Stimulated activated CD4-positive, alpha-beta T cell treated with anti-CD3 and anti-CD28 coated beads, Interleukin-4, amount 100 ng/mL, for 24 hours (primary cell): Measurements from ENCODE around the gene ADD2.
"Not testable (repeated sequence)": the region's sequence is repeated elsewhere in the genome, so short reads cannot be mapped to it uniquely, and the experiment has no call there.

ENCODE experiments used
- DNase-seq: peaks from one replicate; pipeline ENCODE4 v3.0.0-alpha.2; 2020

The ADD2 gene

DNA sequence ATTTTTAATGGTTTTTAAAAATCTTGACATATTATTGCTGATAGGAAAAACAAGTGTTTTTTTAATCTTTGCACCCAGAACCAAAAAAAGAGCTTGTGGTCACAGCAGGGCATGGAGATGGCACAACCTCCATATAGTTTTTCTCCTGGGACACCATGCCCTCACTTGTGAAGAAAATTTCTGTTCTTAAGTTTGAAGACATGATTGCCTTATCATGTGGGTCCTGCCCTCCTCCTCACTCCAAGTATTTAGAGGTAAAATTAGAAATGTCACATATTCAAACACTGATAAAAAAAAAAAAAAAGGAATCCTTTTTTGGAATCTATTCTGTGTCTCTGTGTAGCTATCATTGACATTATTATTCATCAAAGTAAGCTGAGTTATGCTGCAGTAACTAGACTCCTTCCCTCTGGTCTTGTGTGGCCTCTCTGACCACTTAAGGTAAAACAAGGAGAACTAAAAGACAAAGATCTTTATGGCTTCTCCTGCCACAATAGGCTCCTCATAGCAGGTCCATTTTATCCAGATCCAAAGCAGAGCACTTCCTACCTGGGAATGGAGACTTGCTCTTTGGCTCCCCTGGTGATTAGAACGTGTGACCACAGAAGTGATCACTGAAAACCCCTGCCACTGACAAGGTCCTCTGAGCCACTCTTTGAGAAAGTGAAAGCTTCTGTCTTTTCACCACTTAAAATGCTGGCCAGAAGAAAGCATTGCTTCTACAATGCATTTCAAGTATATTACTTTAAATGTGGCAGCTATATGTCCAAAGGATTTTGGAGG, 19.8 kb downstream of the ADD2 start:
- DNase-seq, result no peak

DNA sequence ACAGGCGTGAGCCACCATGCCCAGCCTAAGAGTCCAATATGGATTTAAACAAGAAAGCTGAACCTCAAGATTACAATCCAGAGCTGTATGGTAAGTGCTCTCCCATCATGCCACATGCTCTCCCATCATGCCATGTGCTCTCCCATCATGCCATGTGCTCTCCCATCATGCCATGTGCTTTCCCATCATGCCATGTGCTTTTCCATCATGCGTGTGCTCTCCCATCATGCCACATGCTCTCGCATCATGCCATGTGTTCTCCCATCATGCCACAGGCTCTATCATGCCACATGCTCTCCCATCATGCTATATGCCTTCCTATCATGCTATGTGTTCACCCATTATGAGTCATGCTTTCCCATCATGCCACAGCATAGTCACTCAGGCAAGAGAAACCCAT, 20.7 kb downstream of the ADD2 start:
- DNase-seq, result no peak

DNA sequence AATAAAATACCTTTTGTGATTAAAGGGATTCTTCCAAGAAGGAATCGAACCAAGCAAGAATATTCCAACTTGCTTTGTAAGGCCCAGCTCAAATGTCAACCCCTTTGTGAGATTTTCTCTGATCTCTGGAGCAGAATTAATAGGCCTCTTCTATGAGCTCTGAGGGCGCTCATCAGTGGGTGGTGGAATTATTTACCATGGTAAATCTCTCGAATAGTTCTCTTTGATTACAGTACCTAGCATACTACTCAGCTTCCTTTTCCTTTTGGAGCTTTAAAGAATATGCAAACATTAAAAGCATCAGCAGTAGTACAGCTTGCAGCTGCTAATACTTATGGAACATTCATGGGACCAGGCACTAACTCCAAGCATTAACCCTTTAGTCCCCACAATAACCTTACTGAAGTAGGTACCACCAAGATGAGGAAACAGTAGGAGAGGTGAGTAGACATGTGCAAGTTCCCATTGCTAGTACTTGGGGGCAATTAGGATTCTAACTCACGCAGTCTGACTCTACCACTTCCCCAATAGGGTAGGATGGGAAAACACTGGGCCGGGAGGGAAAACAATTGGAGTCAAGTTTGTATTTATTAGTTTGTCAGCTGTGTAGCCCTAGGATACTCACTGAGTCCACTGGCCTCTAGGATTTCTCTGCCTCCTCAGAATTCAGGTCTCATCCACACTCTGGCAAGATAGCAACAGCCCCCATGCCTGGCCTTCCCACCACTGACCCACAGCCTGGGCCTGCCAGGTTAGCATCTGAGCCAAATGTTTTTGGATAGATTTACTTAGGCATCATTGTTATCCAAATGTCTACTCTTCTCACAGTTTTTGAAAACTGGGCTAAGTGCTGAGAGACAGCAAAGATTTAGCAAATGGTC, 21.7 kb downstream of the ADD2 start:
- no peak for DNase-seq

DNA sequence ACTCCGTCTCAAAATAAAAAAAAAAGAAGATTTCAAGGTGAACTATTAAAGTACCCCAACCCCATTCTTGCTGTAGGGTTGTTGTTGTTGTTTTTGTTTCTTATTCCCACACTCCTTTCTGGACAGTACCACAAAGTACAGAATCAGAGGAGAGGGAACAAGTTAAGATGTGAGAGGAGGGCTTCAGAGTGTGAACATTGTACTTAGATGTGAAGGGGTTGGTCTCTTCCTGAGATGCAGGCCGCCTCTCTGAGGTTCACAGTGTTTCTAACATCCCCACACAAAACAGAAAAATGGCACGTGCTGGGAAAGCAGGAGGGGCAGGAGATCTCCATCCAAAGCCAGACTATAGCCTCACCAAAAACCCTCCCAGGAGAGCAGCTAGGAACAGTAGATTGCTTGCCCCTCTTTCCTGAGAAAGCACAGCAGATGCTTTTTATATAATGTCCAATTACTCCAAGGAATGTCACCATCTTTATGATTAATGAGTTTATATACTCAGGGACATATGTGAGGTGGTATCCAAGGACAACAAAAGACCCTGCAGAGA, 22.6 kb downstream of the ADD2 start:
- no peak for DNase-seq

DNA sequence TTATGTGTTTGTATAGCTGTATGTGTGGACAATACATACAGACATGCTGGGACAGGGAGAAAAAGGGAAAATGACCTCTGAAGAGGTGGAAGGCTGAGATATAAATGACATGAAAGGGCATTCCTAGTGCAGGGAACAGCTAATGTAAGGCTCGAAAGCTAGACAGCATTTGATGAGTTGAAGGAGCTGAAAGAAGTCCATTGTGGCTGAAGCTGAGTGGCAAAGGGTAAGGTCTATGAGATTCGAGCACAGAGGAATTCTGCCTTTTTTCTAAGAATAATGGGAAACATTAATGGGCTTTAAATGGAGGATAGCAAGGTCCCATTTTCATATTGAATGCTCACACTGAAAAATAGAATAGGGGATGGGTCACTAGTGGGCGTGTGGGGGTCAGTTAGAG, 23.6 kb downstream of the ADD2 start:
- no peak for DNase-seq

DNA sequence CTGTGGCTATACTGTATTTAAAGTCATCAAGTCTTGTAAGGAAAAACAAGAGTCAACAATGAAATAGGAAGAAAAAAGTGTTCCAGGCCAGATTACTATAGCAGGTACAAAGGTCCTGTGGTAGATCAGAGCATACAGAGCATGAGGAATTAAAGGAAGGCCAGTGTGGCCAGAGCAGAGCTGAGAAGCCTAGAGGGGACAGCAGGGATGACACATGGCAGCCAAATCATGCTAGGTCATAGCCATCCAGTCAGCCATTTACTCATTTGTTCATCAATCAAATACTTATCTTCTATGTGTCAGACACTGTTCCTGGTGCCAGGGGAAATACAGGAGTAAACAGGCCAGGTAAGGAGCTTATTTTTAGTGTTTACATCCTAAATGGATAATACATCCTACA, 24.3 kb downstream of the ADD2 start:
- no peak for DNase-seq

DNA sequence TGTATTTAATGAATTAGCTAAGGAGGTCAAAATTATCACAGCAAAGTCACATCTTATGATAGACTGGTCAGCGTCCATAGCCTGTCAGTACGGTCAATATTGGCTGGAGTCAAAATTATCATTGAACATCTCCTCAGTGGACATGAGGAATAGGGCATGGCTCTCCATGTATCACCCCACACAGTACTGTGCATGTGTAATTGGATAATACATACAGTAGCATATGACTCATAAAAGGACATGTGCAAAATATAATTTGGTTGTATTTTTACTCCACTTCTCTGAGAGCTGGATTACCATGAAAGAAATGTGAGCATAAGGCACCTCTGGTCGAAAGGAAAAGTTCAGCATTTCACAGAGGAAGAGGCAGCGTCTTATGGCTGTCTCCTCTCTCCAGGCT, 24.9 kb downstream of the ADD2 start:
- DNase-seq, result no peak

DNA sequence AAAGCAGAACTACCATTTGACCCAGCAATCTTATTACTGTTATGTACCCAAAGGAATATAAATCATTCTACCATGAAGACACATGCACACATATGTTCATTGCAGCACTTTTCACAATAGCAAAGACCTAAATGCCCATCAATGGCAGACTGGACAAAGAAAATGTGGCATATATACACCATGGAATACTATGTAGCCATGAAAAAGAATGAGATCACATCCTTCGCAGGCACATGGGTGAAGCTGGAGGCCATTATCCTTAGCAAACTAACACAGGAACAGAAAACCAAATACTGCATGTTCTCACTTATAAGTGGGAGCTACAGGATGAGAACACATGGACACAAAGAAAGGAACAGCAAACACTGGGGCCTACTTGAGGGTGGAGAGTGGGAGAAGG, 28.5 kb downstream of the ADD2 start:
- not testable (repeated sequence) for DNase-seq

DNA sequence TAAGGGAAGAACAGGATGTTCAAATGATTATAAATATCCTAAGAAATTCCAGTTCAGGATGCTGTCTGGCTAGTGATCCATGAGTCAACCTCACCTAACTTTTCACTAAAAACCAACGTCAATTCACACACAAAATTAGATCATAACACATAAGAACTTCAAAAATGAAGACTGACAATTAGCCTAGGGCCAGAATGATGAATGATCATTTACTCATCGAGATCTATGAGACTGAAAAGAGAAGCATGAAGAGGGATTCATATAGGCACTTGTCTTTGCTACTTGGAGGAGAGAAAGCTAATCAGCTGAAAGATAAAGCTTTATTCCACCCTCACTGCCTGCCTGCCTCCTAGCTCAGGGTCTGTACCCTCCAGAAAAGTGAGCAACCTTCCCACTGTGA, 29.8 kb downstream of the ADD2 start:
- no peak for DNase-seq

DNA sequence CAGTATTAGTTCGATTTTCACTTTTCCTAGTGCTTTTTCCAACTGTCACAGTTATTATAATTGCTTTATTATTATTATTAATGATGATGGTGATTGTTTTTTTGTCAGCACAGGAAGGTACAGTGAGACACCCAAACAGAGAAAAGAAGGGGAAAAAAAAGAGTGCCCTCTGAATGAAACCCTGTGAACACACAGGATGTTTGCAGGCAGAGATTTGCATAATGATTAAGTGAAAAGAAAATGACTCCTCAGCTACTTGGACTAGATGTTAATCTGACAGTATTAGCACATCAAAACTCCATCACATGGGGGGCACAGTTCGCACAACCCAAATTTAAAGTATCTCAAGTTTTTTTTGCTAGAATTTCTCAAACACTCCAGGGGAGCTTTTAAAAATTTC, 32.9 kb downstream of the ADD2 start:
- no peak for DNase-seq

DNA sequence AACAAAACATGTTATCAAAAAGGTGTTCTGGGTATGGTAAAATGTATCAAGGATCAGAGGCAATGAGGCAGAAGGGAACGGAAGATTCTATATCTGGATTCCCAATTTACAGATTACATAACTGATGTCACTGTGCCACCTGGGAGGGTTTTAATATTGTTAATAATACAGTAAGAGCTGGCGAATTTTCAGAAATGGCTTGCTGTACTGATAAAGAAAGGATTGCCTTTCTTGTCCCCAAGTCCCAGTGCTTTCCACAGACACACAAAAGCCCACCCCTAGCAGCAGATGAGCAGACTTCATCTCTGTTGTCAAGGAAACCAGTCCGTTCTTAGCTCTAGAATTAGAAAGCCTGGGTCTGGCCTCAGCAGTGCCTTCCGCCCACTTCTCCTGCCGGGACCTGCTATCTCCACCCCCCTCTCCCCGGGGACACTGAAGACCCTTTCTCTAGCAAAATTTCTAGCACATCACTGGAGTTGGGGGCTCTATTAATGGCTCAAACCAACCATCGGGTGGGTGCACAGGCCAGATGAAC, 34.3 kb downstream of the ADD2 start:
- DNase-seq, result no peak

DNA sequence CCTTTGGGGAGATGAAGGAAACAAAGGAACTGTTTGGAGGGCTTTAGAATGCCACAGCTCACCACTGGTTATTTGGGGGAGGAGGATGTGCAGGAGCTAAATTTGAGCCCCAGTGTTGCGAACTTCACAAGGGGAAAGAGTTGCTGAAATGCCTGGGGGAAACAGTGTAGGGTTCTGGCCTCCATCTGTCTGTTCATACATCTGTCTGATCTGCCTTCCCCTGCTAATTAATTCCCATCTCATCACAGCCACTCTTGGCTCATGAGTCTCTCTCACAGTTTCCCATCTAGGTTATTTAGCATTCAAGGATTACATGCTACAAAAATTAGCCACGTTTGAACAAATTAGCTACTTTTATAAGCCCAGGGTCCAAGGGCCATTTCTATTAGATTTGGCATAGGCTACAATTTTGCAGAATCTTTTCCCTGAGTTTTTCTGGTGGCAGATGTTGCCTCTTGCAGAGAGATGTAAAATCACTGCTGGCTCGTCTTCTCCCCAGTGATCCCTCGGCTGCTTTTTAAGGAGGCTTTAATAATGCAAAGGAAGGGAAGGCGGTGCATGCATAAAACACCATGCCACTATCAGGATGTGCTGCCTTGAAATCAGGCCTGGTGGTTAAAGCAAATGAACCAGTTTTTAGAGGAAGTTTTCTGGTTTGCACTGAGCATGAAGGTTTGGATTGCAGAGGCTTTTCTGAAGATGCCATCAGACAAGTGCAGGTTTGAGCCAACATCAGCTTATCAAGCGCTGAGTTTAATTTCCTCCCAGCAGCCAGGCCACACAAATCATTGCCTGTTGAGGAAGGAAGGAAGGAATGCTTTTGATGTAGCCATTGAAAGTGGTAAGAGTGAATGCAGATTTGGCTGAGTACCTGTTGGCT, 35.0 kb downstream of the ADD2 start:
- DNase-seq, result no peak

DNA sequence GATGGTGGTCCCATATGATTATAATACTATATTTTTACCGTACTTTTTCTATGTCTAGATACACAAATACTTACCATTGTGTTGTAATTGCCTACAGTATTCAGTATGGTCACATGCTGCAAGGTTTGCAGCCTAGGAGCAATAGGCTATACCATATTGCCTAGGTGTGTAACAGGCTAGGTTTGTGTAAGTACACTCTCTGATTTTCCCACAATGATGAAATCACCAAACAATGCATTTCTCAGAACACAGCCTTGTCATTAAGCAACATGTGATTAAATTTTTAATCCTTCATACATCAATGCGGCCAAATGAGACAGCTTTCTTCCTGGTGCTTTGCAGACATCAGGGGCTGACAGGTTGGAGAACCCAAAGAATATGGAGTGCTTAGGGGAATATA, 37.3 kb downstream of the ADD2 start:
- DNase-seq, result no peak

DNA sequence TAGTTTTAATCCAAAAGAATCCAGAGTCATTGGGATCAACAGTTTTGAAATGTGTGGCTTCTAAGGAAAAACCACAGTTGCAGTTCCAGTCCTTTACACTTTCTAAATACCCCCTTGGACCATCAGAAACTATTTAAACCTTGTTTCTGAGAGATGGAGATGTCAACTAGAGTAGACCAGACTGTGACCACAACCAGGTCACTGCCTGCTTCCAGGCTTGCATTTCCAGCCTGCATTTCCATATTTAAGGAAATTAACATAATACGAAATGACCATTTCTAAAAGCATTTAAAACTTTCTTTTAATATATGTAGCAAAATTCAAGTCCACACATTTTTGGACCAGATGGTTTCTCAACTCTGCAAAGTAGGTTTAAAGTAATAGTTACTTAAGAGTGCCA, 38.4 kb downstream of the ADD2 start:
- DNase-seq, result no peak

DNA sequence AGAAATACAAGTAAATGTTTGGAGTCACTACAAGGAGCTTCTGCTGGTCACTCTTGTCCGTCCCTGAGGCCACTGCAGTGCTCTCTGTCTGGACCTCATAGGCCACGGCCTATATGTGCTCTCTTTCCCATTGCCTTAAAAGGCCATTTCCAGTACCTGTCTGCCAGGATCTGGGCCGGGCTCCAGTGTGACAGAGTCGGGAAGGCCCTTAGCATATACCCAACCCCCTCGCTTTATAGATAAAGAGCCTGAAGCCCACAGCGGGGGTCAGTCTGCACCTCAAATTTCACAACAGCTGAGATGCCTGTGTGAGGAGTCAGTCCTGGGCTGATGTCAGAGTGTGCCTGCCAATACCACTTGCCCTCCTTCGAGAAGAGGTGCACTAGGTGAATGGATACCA, 39.9 kb downstream of the ADD2 start:
- DNase-seq, result no peak

DNA sequence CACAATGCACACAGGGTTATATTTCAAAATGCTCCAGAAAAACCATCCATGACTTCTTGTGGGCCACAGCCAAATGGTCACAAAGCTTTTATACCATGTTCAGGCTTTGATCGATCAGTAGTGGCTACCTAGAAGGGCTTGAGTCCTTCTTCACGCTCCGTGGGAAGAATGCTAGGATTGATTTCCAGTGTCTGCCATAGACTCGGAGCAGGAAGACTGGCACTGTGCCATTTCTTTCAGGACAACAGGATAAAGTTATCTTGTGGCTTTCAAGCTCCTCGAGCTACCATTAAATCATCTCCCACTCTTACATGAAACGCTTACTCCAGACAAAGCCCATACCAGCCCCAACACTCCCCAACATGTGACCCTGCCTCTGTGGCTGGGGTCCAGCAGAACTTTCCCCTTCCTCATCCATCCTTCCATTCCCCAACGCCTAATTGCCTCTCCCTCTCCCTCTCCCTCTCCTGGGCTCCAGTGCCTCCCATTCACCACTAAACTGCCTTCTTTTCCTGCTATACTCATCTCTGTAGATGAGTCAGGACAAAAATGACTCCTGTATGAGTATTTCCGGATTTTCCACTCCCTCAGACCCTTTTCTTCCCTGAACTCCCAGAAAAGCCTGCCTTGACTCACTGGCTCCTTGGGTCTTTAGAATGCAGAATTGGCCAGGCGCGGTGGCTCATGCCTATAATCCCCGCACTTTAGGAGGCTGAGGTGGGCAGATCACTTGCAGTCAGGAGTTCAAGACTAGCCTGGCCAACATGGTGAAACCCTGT, 40.9 kb downstream of the ADD2 start:
- DNase-seq, result no peak

DNA sequence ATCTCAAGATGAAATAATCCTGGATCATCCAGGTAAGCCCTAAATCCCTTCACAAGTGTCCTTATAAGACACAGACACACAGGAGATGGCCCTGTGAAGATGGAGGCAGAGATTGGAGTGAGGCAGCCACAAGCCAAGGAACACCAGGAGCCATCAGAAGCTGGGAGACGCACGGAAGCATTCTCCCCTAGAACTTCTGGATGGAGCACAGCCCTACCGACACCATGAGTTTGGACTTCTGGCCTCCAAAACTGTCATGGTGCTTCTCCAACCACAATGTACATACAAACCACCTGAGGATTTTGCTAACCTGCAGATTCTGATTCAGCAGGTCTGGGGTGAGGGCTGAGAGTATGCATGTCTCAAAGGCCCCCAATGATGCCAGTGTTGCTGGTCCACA, 42.5 kb downstream of the ADD2 start:
- DNase-seq, result no peak

DNA sequence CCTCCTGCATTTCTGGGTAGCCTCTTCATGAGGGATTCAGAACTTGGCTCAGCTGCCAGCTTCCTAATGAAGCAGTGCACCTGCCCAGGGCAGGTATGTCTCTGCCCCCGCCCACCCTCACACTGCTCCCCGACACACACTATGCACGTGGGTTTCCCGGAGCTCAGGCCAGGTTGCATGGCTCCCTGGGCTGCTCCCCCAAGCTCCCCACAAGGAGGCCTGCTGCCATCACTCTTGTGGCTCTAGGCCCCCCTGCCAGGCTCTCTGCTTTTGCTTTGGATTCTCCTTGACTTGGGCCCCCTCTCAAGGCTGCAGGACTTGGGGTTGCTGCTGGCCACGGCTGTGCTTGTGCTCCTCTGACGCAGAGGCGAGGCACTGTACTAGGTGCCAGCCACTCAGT, 43.6 kb downstream of the ADD2 start:
- no peak for DNase-seq

DNA sequence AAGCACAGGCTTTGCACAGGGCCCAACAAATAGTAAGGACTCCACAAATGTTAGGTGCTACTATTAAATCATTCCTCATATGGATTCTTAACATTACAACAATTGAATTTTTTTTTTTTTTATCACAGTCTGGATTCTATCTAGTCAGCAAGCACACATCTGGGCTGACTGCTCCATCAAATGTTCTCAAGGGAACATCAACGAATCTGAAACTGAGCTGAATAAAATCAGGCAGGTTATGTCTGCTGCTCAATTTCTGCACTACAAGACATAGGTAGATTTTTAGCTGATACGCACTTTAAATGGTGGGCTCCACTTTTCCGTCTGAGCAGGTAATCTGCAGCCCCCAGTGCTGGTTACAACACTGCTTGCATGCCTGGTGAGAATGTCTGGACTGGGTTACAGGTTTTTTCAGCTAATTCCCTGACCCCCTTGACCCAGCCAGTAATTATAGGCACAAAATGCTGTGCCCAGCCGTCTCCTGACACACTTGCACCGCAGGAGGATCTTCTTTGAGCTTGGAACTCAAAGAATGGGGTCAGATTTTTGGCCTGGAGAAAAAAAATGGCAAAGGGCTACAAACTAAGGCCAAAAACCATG, 44.6 kb downstream of the ADD2 start:
- DNase-seq, result no peak

DNA sequence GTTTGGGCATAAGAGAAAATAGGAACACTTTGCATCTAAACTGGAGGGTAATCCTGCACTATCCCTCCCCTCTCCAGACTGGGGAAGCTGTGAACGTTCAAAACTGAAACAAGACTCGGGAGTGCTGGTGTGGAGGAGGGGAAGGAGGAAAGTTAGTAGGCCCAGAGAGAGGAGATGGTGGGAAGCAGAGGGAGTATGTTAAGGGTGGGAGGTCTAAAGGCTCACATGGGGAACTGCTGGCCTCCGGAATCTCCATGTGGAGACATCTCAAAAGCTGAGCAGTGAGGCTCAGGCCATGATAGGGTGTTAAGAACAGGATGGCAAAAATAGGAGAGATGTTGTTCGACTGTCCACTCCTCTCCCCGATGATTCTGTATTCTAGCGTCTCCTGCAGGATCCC, 47.9 kb downstream of the ADD2 start:
- no peak for DNase-seq

DNA sequence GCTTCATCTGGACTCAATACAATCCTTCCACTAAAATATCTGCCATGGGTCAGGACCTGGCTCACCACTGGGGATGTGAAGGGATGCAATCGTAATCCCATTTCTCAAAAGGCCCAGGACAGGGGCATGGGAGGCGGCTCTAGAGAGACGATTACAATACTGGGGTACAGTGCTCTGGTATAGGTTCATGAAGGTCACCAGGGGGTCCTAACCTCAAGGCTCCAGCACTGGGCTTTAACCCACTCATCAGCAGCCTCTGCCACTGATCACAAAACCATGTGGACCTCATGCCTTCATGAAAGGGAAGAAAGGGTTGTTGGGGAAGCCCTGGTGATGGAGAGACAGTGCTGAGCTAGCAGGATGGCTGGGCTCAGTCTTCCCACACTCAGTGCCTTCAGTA, 48.8 kb downstream of the ADD2 start:
- no peak for DNase-seq

DNA sequence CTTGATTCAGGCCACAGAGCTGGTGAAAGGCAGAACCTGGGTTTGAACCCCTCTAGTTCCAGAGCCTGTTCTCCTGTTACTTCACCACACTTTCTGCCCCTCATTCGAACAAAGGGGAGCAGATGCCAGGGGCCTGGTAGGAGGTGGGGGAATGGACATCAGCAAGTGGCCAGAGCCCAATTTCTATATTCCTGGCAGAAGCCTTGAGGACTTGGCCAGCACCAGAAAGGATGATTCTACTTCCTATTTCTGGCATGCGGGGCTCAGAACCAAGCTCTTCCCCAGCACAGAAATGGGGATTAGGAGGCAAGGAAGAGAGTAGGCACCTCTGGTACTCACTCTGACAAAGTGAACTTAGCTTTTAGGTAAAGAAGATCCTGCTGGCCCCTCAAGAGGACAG, 49.3 kb downstream of the ADD2 start:
- DNase-seq, result no peak
